OCI-LY1 (cell line): ENCODE results near the gene ZNF664.

Source experiments
- H2AFZ ChIP-seq: fragments of 200-600 bp; sonication (generic), shearing (Covaris generic); 2 replicates; pipeline ENCODE4 v1.6.0; 2014; ENCODE audit warnings: antibody characterized with exemption, mild to moderate bottlenecking, low read length
- H3F3A ChIP-seq: fragments of 200-600 bp; sonication (generic), shearing (Covaris generic); 2 replicates; pipeline ENCODE4 v1.6.0; 2014; ENCODE audit warnings: mild to moderate bottlenecking, antibody characterized with exemption, low read length, moderate library complexity; ENCODE audit not compliant: insufficient read depth
- H3K27ac ChIP-seq: fragments of 200-600 bp; sonication (generic); 2 replicates; pipeline ENCODE4 v1.5.1; 2014; ENCODE audit warnings: low read length, mixed run types, mild to moderate bottlenecking, low read depth; ENCODE audit not compliant: poor library complexity, severe bottlenecking
- H3K27me3 ChIP-seq: fragments of 200-600 bp; sonication (generic); 2 replicates; pipeline ENCODE4 v1.6.0; 2014; ENCODE audit warnings: antibody characterized with exemption, mild to moderate bottlenecking, low read length, moderate library complexity; ENCODE audit not compliant: insufficient read depth
- H3K36me3 ChIP-seq: fragments of 200-600 bp; sonication (generic); 2 replicates; pipeline ENCODE4 v1.6.1; 2014; ENCODE audit warnings: mild to moderate bottlenecking, antibody characterized with exemption, low read length, moderate library complexity, mixed read lengths; ENCODE audit not compliant: insufficient read depth
- H3K4me1 ChIP-seq: fragments of 200-600 bp; sonication (generic); 2 replicates; pipeline ENCODE4 v1.5.1; 2014; ENCODE audit warnings: mild to moderate bottlenecking, low read length, moderate library complexity; ENCODE audit not compliant: insufficient read depth, severe bottlenecking
- H3K4me2 ChIP-seq: fragments of 200-600 bp; sonication (generic), shearing (Covaris generic); 2 replicates; pipeline ENCODE4 v1.6.1; 2014; ENCODE audit warnings: low read length
- H3K4me3 ChIP-seq: fragments of 200-600 bp; sonication (generic); 2 replicates; pipeline ENCODE4 v1.5.1; 2014; ENCODE audit warnings: low read length, low read depth, mild to moderate bottlenecking, mixed read lengths; ENCODE audit not compliant: poor library complexity, severe bottlenecking
- H3K79me2 ChIP-seq: fragments of 200-600 bp; shearing (Covaris generic); 2 replicates; pipeline ENCODE4 v1.6.1; 2016; ENCODE audit warnings: mixed run types, low read length, mixed read lengths; ENCODE audit not compliant: insufficient read depth
- H3K9ac ChIP-seq: fragments of 200-600 bp; sonication (generic), shearing (Covaris generic); 2 replicates; pipeline ENCODE4 v1.6.1; 2014; ENCODE audit warnings: mild to moderate bottlenecking, low read length, mixed read lengths
- H3K9me2 ChIP-seq: fragments of 200-600 bp; sonication (generic), shearing (Covaris generic); 2 replicates; pipeline ENCODE4 v1.6.1; 2014; ENCODE audit warnings: low read depth, mild to moderate bottlenecking, low read length, mixed read lengths
- H3K9me3 ChIP-seq: fragments of 200-600 bp; shearing (Covaris generic); 2 replicates; pipeline ENCODE4 v1.6.1; 2014; ENCODE audit warnings: low read length, mixed read lengths
- H4K20me1 ChIP-seq: fragments of 200-600 bp; sonication (generic), shearing (Covaris generic); 2 replicates; pipeline ENCODE4 v1.6.0; 2016; ENCODE audit warnings: mild to moderate bottlenecking, low read length; ENCODE audit not compliant: insufficient read depth
- CTCF ChIP-seq: fragments of 200-600 bp; sonication (generic), shearing (Covaris generic); IDR thresholded peaks from 2 replicates; pipeline ENCODE4 v1.5.1; 2017; ENCODE audit warnings: mild to moderate bottlenecking, antibody characterized with exemption, low read length, moderate library complexity, mixed read lengths
- EZH2 ChIP-seq: fragments of 200-600 bp; sonication (generic), shearing (Covaris generic); IDR thresholded peaks from 2 replicates; pipeline ENCODE4 v1.8.0; 2017; ENCODE audit warnings: borderline replicate concordance, mixed run types, mild to moderate bottlenecking, antibody characterized with exemption, low read length, moderate library complexity, mixed read lengths

ZNF664 gene

GRCh38 chr12:124021007-124021406 is 48.0 kb downstream of the ZNF664 start:
- TF ChIP-seq EZH2 (no peak), CTCF (no peak)
- no peaks in the 10 kb centered on the region for H3K36me3 ChIP-seq
- no peak overlapping the region for H2AFZ ChIP-seq
- no peak overlapping the region for H3K4me2 ChIP-seq
- 0 out of 2 replicates have a peak, but pooled peaks cover 3% of the 10 kb centered on the region for H3K27me3 ChIP-seq
- no peaks in the 10 kb centered on the region for H3K79me2 ChIP-seq
- no peak overlapping the region for H3K9ac ChIP-seq
- H3K4me3 ChIP-seq: no peak overlapping the region
- no peaks in the 10 kb centered on the region for H3K4me1 ChIP-seq
- H3K9me2 ChIP-seq: no peaks in the 10 kb centered on the region
- no peaks in the 10 kb centered on the region for H3F3A ChIP-seq
- no peak overlapping the region for H3K27ac ChIP-seq
- no peaks in the 10 kb centered on the region for H4K20me1 ChIP-seq
- H3K9me3 ChIP-seq: no peaks in the 10 kb centered on the region

- no peaks in the 10 kb centered on the region for H4K20me1 ChIP-seq
- H3K9me2 ChIP-seq: no peaks in the 10 kb centered on the region
- no peaks in the 10 kb centered on the region for H3K9me3 ChIP-seq
- H3K9ac ChIP-seq: no peak overlapping the region
- no peaks in the 10 kb centered on the region for H3K4me1 ChIP-seq
- no peak overlapping the region for H2AFZ ChIP-seq
- TF ChIP-seq EZH2: no peak
- TF ChIP-seq CTCF: no peak
- no peaks in the 10 kb centered on the region for H3K79me2 ChIP-seq
- H3K4me3 ChIP-seq: no peak overlapping the region
- H3K27ac ChIP-seq: no peak overlapping the region
- H3F3A ChIP-seq: no peaks in the 10 kb centered on the region
- H3K36me3 ChIP-seq: no peaks in the 10 kb centered on the region
- no peak overlapping the region for H3K4me2 ChIP-seq
- 0 out of 2 replicates have a peak, but pooled peaks cover 3% of the 10 kb centered on the region for H3K27me3 ChIP-seq
These were observed 49.1 kb downstream of the ZNF664 start for GRCh38 chr12:124022161-124022560.

- Histone ChIP-seq H3K36me3 (no peaks in the 10 kb centered on the region), H3K27ac (no peak overlapping the region), H4K20me1 (no peaks in the 10 kb centered on the region), H3K9ac (no peak overlapping the region), H3K9me2 (no peaks in the 10 kb centered on the region), H3F3A (no peaks in the 10 kb centered on the region), H3K9me3 (no peaks in the 10 kb centered on the region), H2AFZ (no peak overlapping the region), H3K4me1 (no peaks in the 10 kb centered on the region), H3K27me3 (0 out of 2 replicates have a peak, but pooled peaks cover 3% of the 10 kb centered on the region), H3K79me2 (no peaks in the 10 kb centered on the region), H3K4me2 (no peak overlapping the region), H3K4me3 (no peak overlapping the region)
- TF ChIP-seq CTCF: no peak
- TF ChIP-seq EZH2: no peak
These were observed 51.3 kb downstream of the ZNF664 start for GRCh38 chr12:124024263-124024678.
